Activated CD8-positive, alpha-beta memory T cell treated with anti-CD3 and anti-CD28 coated beads, Interleukin-2, amount 50 U/mL, for 1 hour (primary cell): Measurements from ENCODE around the gene ZNF335.
"Not testable (repeated sequence)": the region's sequence is repeated elsewhere in the genome, so short reads cannot be mapped to it uniquely, and the experiment has no call there.

Experiments used
- DNase-seq: peaks from one replicate; pipeline ENCODE4 v3.0.0-alpha.2; 2020; ENCODE audit errors: extremely low read depth

The ZNF335 gene

GRCh38 chr20:45970646-45971424, 1.2 kb downstream of the ZNF335 start:
- DNase-seq: no peak

- DNase-seq: no peak
These were observed 2.0 kb downstream of the ZNF335 start for GRCh38 chr20:45969712-45970634.

- no peak for DNase-seq
These were observed 2.9 kb downstream of the ZNF335 start for GRCh38 chr20:45968801-45969711.

- no peak for DNase-seq
These were observed 3.8 kb downstream of the ZNF335 start for GRCh38 chr20:45968081-45968671.

- DNase-seq: no peak
These were observed 4.4 kb downstream of the ZNF335 start for GRCh38 chr20:45967551-45968080.

GRCh38 chr20:45965169-45966002, 6.6 kb downstream of the ZNF335 start:
- DNase-seq: no peak

GRCh38 chr20:45964006-45964400, 8.0 kb downstream of the ZNF335 start:
- no peak for DNase-seq

- no peak for DNase-seq
These were observed 8.7 kb downstream of the ZNF335 start for GRCh38 chr20:45963059-45964005.

- DNase-seq: no peak
These were observed 9.8 kb downstream of the ZNF335 start for GRCh38 chr20:45962031-45962755.

GRCh38 chr20:45959956-45960630, 11.9 kb downstream of the ZNF335 start:
- no peak for DNase-seq

GRCh38 chr20:45959126-45959525, 12.9 kb downstream of the ZNF335 start:
- DNase-seq: no peak

GRCh38 chr20:45958593-45958992, 13.4 kb downstream of the ZNF335 start:
- DNase-seq: no peak

GRCh38 chr20:45957021-45957941, 14.7 kb downstream of the ZNF335 start:
- DNase-seq: no peak

GRCh38 chr20:45956326-45956725, 15.7 kb downstream of the ZNF335 start:
- not testable (repeated sequence) for DNase-seq

- no peak for DNase-seq
These were observed 18.3 kb downstream of the ZNF335 start for GRCh38 chr20:45953672-45954071.

- no peak for DNase-seq
These were observed 19.1 kb downstream of the ZNF335 start for GRCh38 chr20:45952861-45953260.
